ENCODE data around the gene DUSP16.

DUSP16 gene

GRCh38 chr12:12428961-12429657 lies 133.6 kb downstream of the DUSP16 start:
- in situ Hi-C loops (cut with MboI; ENCODE audit: low pct_unique_long_range_greater_than_20kb, low sequenced_read_pairs): no loop called here
- no peak for DNase-seq

- in situ Hi-C loops (cut with MboI; ENCODE audit: low pct_unique_long_range_greater_than_20kb, low sequenced_read_pairs): no loop called here
- no peak for DNase-seq
Observed at GRCh38 chr12:12428047-12428446, 134.6 kb downstream of the DUSP16 start.

DNA sequence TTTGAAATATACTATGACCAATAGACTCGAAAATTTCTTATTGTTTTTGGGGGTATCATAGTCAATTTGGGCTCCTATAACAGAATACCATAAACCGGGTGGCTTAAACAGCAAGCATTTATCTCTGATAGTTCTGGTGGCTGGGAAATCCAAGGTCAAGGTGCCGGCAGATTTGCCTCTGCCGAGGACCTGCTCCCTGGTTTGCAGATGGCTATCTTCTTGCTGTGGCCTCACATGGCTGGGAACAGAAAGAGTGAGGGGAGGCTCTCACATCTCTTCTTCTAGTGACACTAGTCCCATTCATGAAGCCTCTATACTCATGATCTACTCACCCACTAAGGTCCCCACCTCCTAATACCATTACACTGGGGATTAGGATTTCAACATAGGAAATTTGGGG lies 135.1 kb downstream of the DUSP16 start:
- no peak for DNase-seq
- in situ Hi-C loops (cut with MboI; ENCODE audit: low pct_unique_long_range_greater_than_20kb, low sequenced_read_pairs): no loop called here

DNA sequence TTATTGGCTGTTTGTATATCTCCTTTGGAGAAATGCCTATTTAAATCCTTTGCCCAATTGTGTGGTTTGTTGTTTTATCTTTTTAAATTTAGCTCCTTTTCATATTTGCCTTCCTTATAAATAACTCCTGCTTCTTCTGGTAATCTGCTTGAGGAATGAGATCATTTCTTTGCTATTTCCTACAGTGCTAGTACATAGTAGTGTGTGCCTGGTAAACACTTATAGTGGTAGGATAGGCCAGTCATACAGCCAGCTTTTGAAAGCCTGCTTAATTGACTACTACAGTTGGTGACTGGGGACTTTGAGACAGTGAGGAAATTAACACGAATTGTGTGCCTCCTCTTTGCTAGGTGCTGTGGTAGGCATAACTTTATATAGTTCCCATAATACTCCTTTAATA lies 137.0 kb downstream of the DUSP16 start:
- in situ Hi-C loops (cut with MboI; ENCODE audit: low pct_unique_long_range_greater_than_20kb, low sequenced_read_pairs): no loop called here
- no peak for DNase-seq

GRCh38 chr12:12425001-12425400 lies 137.7 kb downstream of the DUSP16 start:
- in situ Hi-C loops (cut with MboI; ENCODE audit: low pct_unique_long_range_greater_than_20kb, low sequenced_read_pairs): no loop called here
- DNase-seq: no peak

Data from KBM-7 (cell line).